Inflammatory macrophage (primary cell): Measurements from ENCODE around the gene CD300LG.
"Not testable (repeated sequence)": the region's sequence is repeated elsewhere in the genome, so short reads cannot be mapped to it uniquely, and the experiment has no call there.

ENCODE experiments used
- DNase-seq, 2 donors: peaks; one replicate each; pipeline ENCODE4 v3.0.0-alpha.2; 2020 to 2022

Gene CD300LG

GRCh38 chr17:43825567-43825966 lies 21.4 kb upstream of the CD300LG start:
- DNase-seq = no peak

GRCh38 chr17:43826206-43826605 lies 20.8 kb upstream of the CD300LG start:
- no peak for DNase-seq

GRCh38 chr17:43827596-43827995 lies 19.4 kb upstream of the CD300LG start:
- DNase-seq = no peak

GRCh38 chr17:43829738-43830137 lies 17.2 kb upstream of the CD300LG start:
- no peak for DNase-seq

GRCh38 chr17:43830510-43831140 lies 16.4 kb upstream of the CD300LG start:
- peak; percentile 26 to 56 for DNase-seq

- no peak for DNase-seq
These were observed 15.3 kb upstream of the CD300LG start for GRCh38 chr17:43831633-43832032.

- DNase-seq = peak in 1 of 2 donors; percentile 8
These were observed 14.6 kb upstream of the CD300LG start for GRCh38 chr17:43832168-43832975.

- DNase-seq = peak; percentile 27 to 32
These were observed 13.8 kb upstream of the CD300LG start, which contains the start of gene MPP3 for GRCh38 chr17:43832976-43833829. Gene MPP3, minus strand, starts transcription at chr17:43833146. Its CDS starts 1,240 bp downstream, at chr17:43831906.

- no peak for DNase-seq
These were observed 12.9 kb upstream of the CD300LG start for GRCh38 chr17:43834106-43834505.

GRCh38 chr17:43839670-43840108 lies 7.3 kb upstream of the CD300LG start:
- DNase-seq = no peak

- no peak for DNase-seq
These were observed 6.2 kb upstream of the CD300LG start for GRCh38 chr17:43840814-43841213.

- no peak for DNase-seq
These were observed 5.7 kb upstream of the CD300LG start for GRCh38 chr17:43841282-43841681.

- DNase-seq = not testable (repeated sequence)
These were observed 4.6 kb upstream of the CD300LG start for GRCh38 chr17:43842091-43842974.

- DNase-seq = no peak
These were observed 4.0 kb upstream of the CD300LG start for GRCh38 chr17:43842975-43843325.

- no peak for DNase-seq
These were observed 2.7 kb upstream of the CD300LG start for GRCh38 chr17:43844241-43844640.

GRCh38 chr17:43845766-43846165 lies 1.2 kb upstream of the CD300LG start:
- no peak for DNase-seq

- peak; percentile 72 to 75 for DNase-seq
These were observed 709 bp upstream of the CD300LG start for GRCh38 chr17:43846221-43846712.

- DNase-seq = no peak
These were observed 1.6 kb downstream of the CD300LG start for GRCh38 chr17:43848601-43849000.

- DNase-seq = no peak
These were observed 2.1 kb downstream of the CD300LG start for GRCh38 chr17:43849116-43849515.

- DNase-seq = no peak
These were observed 5.6 kb downstream of the CD300LG start for GRCh38 chr17:43852571-43852970.

- DNase-seq = no peak
These were observed 6.6 kb downstream of the CD300LG start for GRCh38 chr17:43853546-43853945.

GRCh38 chr17:43854498-43854897 lies 7.5 kb downstream of the CD300LG start:
- DNase-seq = no peak
